Esophagus muscularis mucosa (tissue), 3 donors: ENCODE results near the gene ZNF605.

Experiments
- CTCF ChIP-seq, 3 experiments: fragments of 200-600 bp in 2 of 3; fragments of 450-650 bp in 1 of 3; sonication (generic) in 2 of 3; IDR thresholded peaks; one replicate each; pipeline ENCODE4 v1.5.1; 2017 to 2019; ENCODE audit warnings: antibody characterized with exemption in 3 of 3, mild to moderate bottlenecking in 2 of 3, moderate library complexity in 1 of 3
- POLR2AphosphoS5 ChIP-seq, 2 donors: sonication (generic); formaldehyde crosslinking; IDR thresholded peaks; one replicate each; pipeline ENCODE4 v1.6.1; 2017; ENCODE audit warnings: antibody characterized with exemption in 2 of 2

- TF ChIP-seq CTCF (IDR thresholded peaks at IDR 0.05), result no peak
- TF ChIP-seq POLR2AphosphoS5 (IDR thresholded peaks at IDR 0.05), result no peak
These were observed 1.5 kb downstream of the ZNF605 start for GRCh38 chr12:132954471-132955048.
